IPS-15b (cell line): Measurements from ENCODE around the gene SH3BP5L.
A peak's percentile ranks its signal among the peaks of the same experiment; 100 is the strongest.

Source experiments
- H3K27me3 ChIP-seq: one replicate; pipeline ENCODE4 v1.6.1; 2013; ENCODE audit warnings: low read length; ENCODE audit not compliant: control insufficient read depth, insufficient read depth
- H3K36me3 ChIP-seq: one replicate; pipeline ENCODE4 v1.6.1; 2013; ENCODE audit warnings: low read length; ENCODE audit not compliant: control insufficient read depth, insufficient read depth
- H3K4me1 ChIP-seq: one replicate; pipeline ENCODE4 v1.6.1; 2013; ENCODE audit warnings: mild to moderate bottlenecking, low read length; ENCODE audit not compliant: control insufficient read depth, insufficient read depth
- H3K4me3 ChIP-seq: one replicate; pipeline ENCODE4 v1.5.1; 2013; ENCODE audit warnings: low read depth, low read length
- H3K9ac ChIP-seq: one replicate; pipeline ENCODE4 v1.6.1; 2013; ENCODE audit warnings: low read depth, mild to moderate bottlenecking, low read length
- H3K9me3 ChIP-seq: one replicate; pipeline ENCODE4 v1.6.1; 2013; ENCODE audit warnings: mild to moderate bottlenecking, low read length; ENCODE audit not compliant: control insufficient read depth, insufficient read depth

SH3BP5L gene

DNA sequence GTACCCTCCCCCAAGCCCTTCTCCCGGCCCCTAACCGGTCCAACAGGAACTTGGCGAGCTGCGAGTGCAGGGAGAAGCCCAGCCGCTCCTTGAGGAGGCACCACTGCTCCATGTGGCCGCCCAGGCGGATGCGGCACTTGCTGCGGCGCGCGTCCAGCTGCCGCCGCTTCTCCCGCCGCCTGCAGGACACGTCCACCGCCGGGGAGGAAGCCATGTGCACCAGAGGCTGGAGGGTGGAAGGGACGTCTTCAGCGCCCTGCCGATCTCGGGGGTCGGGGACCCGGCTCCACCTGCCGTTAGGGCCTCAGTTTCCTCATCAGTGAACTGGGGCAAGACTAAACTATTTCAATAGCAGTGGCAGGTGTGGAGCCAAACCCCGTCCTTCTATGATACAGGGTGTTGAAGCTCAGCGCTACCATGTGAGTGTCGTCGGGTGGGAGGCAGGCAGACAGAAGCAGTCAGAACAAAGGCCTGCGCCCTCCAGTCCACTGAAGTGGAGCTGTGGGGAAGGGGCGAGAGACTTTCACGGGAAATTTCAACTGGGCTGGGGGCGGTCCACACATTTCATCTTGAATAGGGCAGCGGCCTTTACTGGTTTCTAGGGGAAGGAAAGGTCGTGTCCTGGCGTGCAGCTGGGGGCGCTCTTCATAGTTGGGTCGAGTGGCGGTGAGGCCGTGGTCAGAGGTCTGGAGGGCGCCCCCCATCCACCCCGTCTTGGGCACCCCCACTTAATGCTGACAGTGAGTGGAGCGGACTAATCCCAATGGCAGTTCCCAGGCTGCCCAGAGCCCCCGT, 32.6 kb upstream of the SH3BP5L start:
- Histone ChIP-seq H3K9ac (peak overlapping the region; percentile 68), H3K9me3 (no peaks in the 10 kb centered on the region), H3K4me3 (peak overlapping the region; percentile 88), H3K36me3 (peaks cover 11% of the 10 kb centered on the region), H3K27me3 (peaks cover 34% of the 10 kb centered on the region), H3K4me1 (peaks cover 5% of the 10 kb centered on the region)

DNA sequence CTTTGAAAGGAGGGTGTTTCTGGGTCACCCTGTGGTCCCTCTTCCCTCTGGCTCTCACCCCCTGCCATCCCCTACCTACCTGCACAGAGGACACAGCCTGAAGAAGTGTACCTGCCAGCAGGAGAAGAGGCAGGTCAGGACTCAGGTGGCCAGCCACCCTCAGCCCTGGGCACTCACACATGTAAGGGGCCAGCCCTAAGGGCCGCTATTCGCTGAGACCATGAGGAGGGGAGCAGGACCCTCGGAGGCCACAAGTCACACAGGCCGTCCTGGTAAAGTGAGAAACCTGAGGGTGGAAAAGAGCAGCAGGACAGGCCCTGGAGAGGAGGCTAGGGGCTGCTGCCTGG, 32.0 kb upstream of the SH3BP5L start:
- peak overlapping the region; percentile 88 for H3K4me3 ChIP-seq
- peaks cover 30% of the 10 kb centered on the region for H3K27me3 ChIP-seq
- H3K4me1 ChIP-seq = peaks cover 5% of the 10 kb centered on the region

GRCh38 chr1:248857201-248857600, 31.5 kb upstream of the SH3BP5L start:
- peak overlapping the region; percentile 88 for H3K4me3 ChIP-seq
- H3K27me3 ChIP-seq = peaks cover 25% of the 10 kb centered on the region
- peak overlapping the region; percentile 68 for H3K9ac ChIP-seq
- H3K4me1 ChIP-seq = peaks cover 5% of the 10 kb centered on the region
- peaks cover 11% of the 10 kb centered on the region for H3K36me3 ChIP-seq
- no peaks in the 10 kb centered on the region for H3K9me3 ChIP-seq

More for the DNA sequence above, 32.0 kb upstream of the SH3BP5L start:
- Histone ChIP-seq H3K9me3 (no peaks in the 10 kb centered on the region), H3K36me3 (peaks cover 11% of the 10 kb centered on the region), H3K9ac (peak overlapping the region; percentile 68)

GRCh38 chr1:248856176-248856575, 30.5 kb upstream of the SH3BP5L start:
- H3K27me3 ChIP-seq = peaks cover 15% of the 10 kb centered on the region
- H3K4me1 ChIP-seq = peaks cover 5% of the 10 kb centered on the region
- H3K4me3 ChIP-seq = no peak overlapping the region
- no peaks in the 10 kb centered on the region for H3K9me3 ChIP-seq
- no peak overlapping the region for H3K9ac ChIP-seq
- H3K36me3 ChIP-seq = peaks cover 11% of the 10 kb centered on the region

DNA sequence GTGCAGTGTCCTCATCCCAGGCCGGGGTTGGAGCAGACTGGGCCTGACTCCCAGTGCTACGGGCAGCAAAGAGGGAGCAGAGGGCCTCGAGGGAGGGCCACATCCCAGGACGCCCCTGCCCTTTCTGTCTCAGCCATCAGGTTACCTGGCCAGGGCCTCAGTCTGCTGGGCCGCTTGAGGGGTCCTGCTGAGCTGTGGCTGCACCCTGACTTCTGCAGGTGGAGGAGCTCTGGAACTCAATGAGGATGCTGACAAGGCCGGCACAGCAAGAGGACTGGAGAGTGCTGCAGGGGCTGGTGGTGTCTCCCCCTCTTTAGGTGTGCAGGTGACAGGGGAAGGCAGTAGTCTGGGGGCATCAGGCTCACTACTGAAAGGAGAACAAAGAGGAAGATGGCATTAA, 29.9 kb upstream of the SH3BP5L start:
- Histone ChIP-seq H3K4me1 (peaks cover 5% of the 10 kb centered on the region), H3K4me3 (no peak overlapping the region), H3K9ac (no peak overlapping the region), H3K9me3 (no peaks in the 10 kb centered on the region), H3K27me3 (peaks cover 10% of the 10 kb centered on the region), H3K36me3 (peaks cover 11% of the 10 kb centered on the region)

DNA sequence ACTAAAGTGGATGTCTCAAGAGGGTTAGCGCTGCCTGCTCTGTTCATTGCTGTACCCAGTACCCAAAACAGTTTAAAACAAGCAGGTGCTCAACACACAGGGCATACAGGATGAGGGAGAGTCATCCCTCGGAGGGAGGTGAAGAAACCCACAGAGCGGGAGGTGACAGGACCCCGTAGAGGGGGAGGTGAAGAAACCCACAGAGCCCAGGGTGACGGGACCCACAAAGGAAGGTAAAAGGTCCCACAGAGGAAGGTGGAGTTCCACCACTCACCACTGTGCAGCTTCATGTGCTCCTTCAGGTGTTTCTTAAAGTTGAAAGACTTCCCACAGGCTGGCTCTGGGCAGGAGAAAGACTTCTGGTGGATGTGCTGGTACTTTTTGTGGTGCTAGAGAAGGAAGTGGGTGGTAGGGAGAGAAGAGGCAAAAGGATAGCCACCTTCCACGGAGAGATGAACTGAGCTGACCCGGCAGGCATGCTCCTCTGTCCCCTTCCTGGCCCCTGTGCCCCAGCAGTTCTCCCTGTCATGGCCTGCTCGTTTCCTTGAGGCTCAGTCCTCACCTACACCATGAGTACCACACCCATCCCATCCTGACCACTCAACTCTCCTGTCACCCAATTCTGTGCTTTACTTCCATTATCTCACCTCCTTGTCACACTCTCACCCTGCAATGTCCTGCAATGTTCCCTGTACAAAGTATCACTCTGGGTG, 28.1 kb upstream of the SH3BP5L start:
- no peaks in the 10 kb centered on the region for H3K27me3 ChIP-seq
- H3K4me1 ChIP-seq = peaks cover 5% of the 10 kb centered on the region
- H3K9ac ChIP-seq = no peak overlapping the region
- H3K4me3 ChIP-seq = no peak overlapping the region
- H3K36me3 ChIP-seq = peaks cover 19% of the 10 kb centered on the region
- no peaks in the 10 kb centered on the region for H3K9me3 ChIP-seq

- Histone ChIP-seq H3K9me3 (no peaks in the 10 kb centered on the region), H3K36me3 (peaks cover 29% of the 10 kb centered on the region), H3K4me3 (no peak overlapping the region), H3K4me1 (peaks cover 5% of the 10 kb centered on the region), H3K9ac (no peak overlapping the region), H3K27me3 (no peaks in the 10 kb centered on the region)
Observed at GRCh38 chr1:248852481-248853405, 27.0 kb upstream of the SH3BP5L start.

DNA sequence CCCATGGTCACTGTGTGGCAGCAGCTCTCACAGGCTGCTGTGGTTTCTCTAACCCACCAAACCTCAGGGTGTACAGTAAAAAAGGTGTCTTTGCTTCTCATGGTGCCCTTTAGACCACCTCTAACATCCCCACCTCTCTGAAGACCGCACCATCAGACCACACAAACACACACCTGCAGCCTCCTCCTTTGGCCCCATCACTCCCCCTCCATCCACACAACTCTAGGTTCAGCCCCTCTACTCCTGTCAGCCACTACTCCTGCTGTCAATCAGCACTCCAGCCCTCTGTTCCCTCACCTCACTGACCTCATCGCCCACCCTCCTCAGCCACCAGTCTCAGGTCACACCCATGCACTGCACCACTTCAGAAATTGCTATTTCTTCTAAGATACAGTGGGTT, 25.7 kb upstream of the SH3BP5L start:
- Histone ChIP-seq H3K4me1 (no peaks in the 10 kb centered on the region), H3K9me3 (no peaks in the 10 kb centered on the region), H3K9ac (no peak overlapping the region), H3K36me3 (peaks cover 31% of the 10 kb centered on the region), H3K4me3 (no peak overlapping the region), H3K27me3 (no peaks in the 10 kb centered on the region)

DNA sequence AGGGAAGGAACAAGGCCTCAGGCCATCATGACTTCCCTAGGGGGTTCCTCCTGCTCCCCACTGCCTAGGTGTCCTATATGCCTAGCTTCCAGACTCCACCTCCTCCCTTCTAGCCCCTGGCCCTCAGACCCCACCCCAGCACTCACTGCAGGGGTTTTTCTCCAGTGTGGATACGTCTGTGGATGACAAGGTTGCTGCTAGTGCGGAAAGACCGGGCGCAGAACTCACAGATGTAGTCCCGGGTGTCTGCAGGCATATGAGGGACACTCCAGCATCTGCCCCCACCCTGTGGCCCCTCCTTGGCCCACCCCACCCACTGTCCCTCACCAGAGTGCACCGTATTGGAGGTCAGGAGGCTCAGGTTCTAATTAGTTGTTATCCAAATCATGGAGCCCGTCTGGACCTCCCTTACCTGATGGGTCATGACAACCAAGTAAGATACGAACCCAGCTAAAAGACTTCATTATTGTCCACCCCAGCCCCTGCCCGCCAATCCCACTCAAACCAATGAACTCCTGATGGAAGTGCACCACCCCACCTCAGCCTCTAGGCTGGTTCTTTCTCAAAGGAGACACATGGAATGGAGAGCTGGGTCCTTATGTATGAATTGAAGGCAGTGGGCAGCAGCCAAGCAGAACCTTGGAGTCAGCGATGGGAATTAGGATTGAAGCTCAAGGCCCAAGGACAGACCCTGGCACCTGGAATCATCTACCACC, 25.0 kb upstream of the SH3BP5L start:
- Histone ChIP-seq H3K4me3 (no peak overlapping the region), H3K9ac (no peak overlapping the region), H3K9me3 (no peaks in the 10 kb centered on the region), H3K27me3 (no peaks in the 10 kb centered on the region), H3K4me1 (no peaks in the 10 kb centered on the region), H3K36me3 (peaks cover 35% of the 10 kb centered on the region)

GRCh38 chr1:248850124-248850523, 24.4 kb upstream of the SH3BP5L start:
- H3K4me3 ChIP-seq = no peak overlapping the region
- H3K27me3 ChIP-seq = no peaks in the 10 kb centered on the region
- no peaks in the 10 kb centered on the region for H3K9me3 ChIP-seq
- no peaks in the 10 kb centered on the region for H3K4me1 ChIP-seq
- no peak overlapping the region for H3K9ac ChIP-seq
- H3K36me3 ChIP-seq = peaks cover 31% of the 10 kb centered on the region

DNA sequence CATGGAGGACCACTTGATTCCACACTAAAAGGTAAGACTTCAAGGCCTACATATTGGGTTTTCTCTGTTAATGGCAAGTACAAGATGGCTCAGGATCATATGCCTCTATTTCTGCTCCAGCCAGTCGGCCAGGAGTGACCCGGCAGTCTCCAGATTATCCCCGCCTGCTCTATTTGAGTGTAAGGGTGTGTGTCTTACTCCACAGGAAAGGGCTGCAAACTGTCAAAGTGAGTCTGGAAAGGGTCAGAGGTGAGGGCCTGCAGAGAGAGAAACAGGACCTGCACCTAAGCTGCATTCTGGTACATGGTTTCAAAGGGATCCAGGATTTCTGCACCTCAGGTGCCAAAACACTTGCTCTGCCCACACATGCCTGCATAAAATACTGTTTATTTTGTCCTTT, 23.9 kb upstream of the SH3BP5L start:
- Histone ChIP-seq H3K4me3 (no peak overlapping the region), H3K4me1 (no peaks in the 10 kb centered on the region), H3K9me3 (no peaks in the 10 kb centered on the region), H3K36me3 (peaks cover 31% of the 10 kb centered on the region), H3K27me3 (no peaks in the 10 kb centered on the region), H3K9ac (no peak overlapping the region)
